ENCODE data around the gene ISCA1. TPM values are rescaled to one million over a fixed set of nuclear protein-coding genes. Genes with fewer than 3 reads are reported as not detected.
A peak's percentile ranks its signal among the peaks of the same experiment; 100 is the strongest.

The ISCA1 gene
- total RNA-seq, 1 donor from 2014 or later = 21.3 TPM

GRCh38 chr9:86288499-86289198 lies 6.3 kb upstream of the ISCA1 start:
- H3K27me3 ChIP-seq (ENCODE audit: control insufficient read depth, insufficient read depth, low read length) = no peaks in the 10 kb centered on the region
- no peak overlapping the region for H3K4me3 ChIP-seq (ENCODE audit: low read depth, low read length)
- no peak for TF ChIP-seq CTCF (IDR thresholded peaks at IDR 0.05; ENCODE audit: insufficient read depth, low read length, severe bottlenecking)
- no peak for DNase-seq (ENCODE audit: low read depth)
- no peak for FAIRE-seq
- H3K36me3 ChIP-seq (ENCODE audit: control insufficient read depth, insufficient read depth, low read length) = no peaks in the 10 kb centered on the region

DNA sequence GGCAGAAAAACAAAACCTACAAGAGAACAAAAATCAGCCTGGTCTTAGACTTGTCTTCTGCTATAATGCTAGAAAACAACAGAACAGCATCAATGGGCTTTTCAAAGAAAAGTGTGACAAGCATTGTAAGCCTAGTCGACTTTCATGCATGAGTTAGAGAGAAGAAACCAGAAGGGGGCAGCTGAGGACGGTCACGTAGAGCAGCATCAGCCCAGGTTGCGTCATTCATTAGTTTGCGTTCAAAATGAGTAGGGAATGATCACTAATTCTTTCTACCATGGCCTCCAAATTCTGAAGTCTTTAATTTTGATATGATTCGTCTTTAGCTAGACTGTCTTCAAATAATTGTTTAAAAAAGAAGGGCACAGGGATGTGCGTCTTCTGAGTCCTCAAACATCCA lies 4.7 kb upstream of the ISCA1 start:
- no peaks in the 10 kb centered on the region for H3K27me3 ChIP-seq (ENCODE audit: control insufficient read depth, insufficient read depth, low read length)
- no peaks in the 10 kb centered on the region for H3K36me3 ChIP-seq (ENCODE audit: control insufficient read depth, insufficient read depth, low read length)
- peak; percentile 45 for TF ChIP-seq CTCF (IDR thresholded peaks at IDR 0.05; ENCODE audit: insufficient read depth, low read length, severe bottlenecking)
- DNase-seq (ENCODE audit: low read depth) (peak; percentile 55), FAIRE-seq (no peak)
- H3K4me3 ChIP-seq (ENCODE audit: low read depth, low read length) = no peak overlapping the region

DNA sequence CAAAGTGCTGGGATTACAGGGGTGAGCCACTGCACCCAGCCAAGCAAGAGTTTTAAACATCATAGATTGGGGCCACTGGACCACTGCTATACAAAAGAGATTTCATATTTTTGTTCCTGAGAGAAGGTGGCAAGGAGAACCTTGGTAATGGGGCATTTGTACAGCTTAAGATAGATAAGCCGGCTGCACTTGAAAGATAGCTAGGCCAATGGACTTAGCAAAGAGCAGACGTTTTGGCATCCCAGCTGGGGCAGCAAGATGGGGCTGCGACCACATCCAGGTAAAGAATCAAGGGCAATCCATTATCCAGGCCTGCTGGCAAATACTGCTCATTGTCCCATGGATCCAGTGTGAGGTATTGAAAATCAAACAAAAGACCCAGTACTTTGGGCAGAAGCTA lies 3.9 kb upstream of the ISCA1 start:
- FAIRE-seq (no peak), DNase-seq (ENCODE audit: low read depth) (no peak)
- Histone ChIP-seq H3K36me3 (ENCODE audit: control insufficient read depth, insufficient read depth, low read length) (no peaks in the 10 kb centered on the region), H3K4me3 (ENCODE audit: low read depth, low read length) (no peak overlapping the region), H3K27me3 (ENCODE audit: control insufficient read depth, insufficient read depth, low read length) (no peaks in the 10 kb centered on the region)
- no peak for TF ChIP-seq CTCF (IDR thresholded peaks at IDR 0.05; ENCODE audit: insufficient read depth, low read length, severe bottlenecking)

GRCh38 chr9:86285261-86285660 lies 2.9 kb upstream of the ISCA1 start:
- Histone ChIP-seq H3K4me3 (ENCODE audit: low read depth, low read length) (no peak overlapping the region), H3K36me3 (ENCODE audit: control insufficient read depth, insufficient read depth, low read length) (peaks cover 2% of the 10 kb centered on the region), H3K27me3 (ENCODE audit: control insufficient read depth, insufficient read depth, low read length) (no peaks in the 10 kb centered on the region)
- TF ChIP-seq CTCF (IDR thresholded peaks at IDR 0.05; ENCODE audit: insufficient read depth, low read length, severe bottlenecking) = no peak
- DNase-seq (ENCODE audit: low read depth) (no peak), FAIRE-seq (no peak)

GRCh38 chr9:86282979-86283535 lies 719 bp upstream of the ISCA1 start:
- peaks cover 2% of the 10 kb centered on the region for H3K36me3 ChIP-seq (ENCODE audit: control insufficient read depth, insufficient read depth, low read length)
- FAIRE-seq (peak; percentile 23), DNase-seq (ENCODE audit: low read depth) (peak; percentile 89)
- no peak for TF ChIP-seq CTCF (IDR thresholded peaks at IDR 0.05; ENCODE audit: insufficient read depth, low read length, severe bottlenecking)
- H3K27me3 ChIP-seq (ENCODE audit: control insufficient read depth, insufficient read depth, low read length) = no peaks in the 10 kb centered on the region
- H3K4me3 ChIP-seq (ENCODE audit: low read depth, low read length) = peak overlapping the region; percentile 61
